Non-pigmented ciliary epithelial cell (primary cell): Measurements from ENCODE around the gene CLRN1.

Experiments used
- DNase-seq: peaks from one replicate; pipeline ENCODE4 v3.0.0-alpha.2; 2010; ENCODE audit warnings: low read depth

Gene CLRN1

DNA sequence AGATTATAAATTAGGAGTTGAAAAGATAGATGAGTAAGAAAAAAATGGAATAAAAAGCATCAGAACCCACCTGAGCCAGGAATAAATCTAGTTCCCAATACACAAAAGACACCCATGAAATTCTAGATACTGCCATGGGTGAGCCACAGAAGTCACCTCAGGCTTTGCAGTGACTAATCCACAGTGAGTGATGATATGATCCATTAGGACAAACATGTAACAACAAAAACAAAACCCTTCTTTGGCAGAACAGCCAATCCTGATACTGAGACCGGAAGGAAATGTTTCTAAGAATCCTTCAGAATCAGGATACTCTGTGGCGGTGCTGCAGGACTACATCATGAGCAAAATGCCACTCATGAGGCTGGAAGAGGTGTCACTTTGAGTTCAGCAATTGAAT is 52.3 kb downstream of the CLRN1 start:
- DNase-seq, result no peak

DNA sequence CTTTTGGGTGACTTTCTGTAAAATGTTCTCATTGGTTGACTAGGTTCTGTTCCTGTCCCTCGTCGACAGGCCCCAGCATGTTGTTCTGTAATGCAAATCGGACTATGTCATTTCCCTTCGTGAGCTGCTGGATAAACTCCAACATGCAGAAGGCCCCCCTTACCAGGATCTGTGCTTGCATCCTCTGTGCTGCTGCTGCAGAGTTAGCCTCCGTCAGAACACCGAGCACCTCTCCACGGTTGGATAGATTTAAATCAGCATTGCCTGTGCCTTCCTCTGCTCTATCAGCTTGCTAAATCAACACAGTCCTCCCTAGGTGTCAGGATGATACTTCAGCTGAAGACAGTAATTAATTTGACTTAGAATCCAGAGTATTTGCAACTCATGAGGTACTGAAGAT is 54.6 kb downstream of the CLRN1 start:
- DNase-seq, result no peak

DNA sequence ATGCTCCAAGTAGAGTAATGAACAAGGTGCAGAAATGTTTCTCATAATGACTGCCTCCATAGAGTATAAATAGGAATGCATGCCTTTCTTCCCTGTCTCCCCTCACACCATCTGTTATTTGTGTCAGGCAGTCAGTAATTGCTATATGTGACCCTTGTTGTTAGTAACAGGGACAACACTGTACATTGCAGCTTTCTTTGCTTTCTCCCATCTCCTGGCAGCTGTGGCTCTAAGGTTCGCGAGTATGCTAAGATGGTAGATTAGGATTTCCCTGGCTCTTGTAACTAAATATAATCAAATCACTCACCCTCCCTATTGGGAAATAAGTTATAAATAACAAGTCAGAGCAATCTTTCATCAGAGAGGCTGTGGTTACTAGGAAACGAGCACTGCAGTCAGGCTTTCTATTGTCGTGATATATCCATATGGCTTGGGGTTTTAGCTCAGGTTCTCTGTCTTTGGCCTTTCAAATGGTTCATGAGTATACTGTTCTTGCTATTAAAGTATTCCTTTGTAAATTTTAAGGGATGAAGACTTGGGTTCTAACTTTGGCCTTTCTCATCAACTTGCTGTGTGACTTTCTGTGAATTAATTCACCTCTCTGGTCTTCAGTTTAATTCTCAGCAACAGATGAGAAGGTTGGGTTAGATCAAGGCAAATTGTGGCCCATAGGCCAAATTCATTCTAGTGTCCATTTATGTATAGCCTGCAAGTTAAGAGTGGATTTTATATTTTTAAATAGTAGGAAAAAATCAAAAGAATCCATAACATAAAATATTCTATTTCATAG is 59.2 kb downstream of the CLRN1 start:
- DNase-seq, result no peak

DNA sequence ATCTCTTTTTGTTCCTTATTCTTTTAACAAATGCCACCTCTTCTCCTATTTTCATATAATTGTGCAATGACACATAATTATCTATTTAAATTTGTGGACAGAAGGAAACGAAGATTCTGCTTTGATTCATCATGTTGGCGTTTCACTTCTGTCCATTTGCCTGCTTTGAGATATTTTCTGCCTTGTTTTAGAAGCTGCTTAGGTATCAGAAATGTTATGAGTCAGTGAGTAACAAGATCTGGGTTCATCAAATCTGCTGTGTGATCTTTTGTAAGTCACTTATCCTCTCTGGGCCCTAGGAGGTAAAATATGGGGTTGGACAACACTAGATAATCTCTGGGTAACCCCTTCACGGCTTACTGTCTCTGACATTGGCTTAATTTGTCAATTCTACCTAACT is 60.0 kb downstream of the CLRN1 start:
- no peak for DNase-seq

DNA sequence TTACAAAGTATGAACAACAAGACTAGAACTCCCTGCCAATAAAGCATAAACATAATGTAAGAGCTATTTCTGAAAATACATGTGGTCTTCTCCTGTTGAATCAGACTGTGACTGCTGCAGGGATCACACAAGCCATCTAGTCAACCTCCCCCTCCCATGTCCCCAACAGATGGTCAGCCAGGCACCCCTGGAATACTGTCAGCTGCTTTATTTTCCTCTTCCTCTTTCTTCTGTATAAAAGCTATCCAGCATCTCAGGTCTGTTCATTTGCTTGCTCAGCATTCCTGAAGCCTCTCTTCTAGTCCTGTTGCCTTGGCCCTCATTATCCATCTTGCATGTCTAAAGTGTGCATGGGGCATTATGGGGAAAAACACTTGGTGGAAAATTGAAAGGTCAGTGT is 60.8 kb downstream of the CLRN1 start:
- DNase-seq, result no peak

DNA sequence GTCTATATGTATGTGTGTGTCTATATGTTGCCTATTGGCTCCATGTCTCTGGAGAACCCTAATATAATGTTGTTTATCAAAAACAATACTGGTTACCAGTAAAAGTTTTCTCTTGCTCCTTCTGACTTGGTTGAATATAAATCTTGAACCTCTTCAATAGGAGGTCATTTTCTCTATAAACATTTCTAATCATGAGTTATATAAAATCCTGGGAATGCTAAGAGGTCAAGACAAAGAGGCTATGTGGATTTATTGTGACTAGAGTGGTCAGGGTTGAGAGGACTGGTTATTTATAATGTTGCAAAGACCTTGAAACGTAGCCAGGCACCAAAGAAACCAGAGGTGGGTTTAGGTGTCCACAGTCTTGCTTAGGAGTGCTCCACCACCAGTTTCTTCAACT is 66.1 kb downstream of the CLRN1 start:
- no peak for DNase-seq

DNA sequence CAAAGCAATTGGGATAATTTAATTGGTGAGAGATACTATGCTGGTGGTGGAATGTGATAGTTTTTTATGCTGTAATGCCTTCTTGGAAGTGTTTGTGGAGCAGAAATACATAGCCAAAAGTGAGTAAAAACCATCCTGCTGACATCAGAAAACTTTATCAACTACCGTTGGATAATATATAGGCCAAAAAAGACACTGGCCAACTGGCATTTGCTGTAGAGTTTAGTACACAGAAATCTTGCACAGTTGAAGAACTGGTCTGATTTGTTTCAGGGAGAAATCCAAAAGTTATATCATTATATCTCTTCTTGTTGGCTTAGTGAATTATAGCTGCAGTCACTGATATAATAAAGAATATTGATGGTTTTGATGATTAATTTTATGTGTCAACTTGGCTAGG is 66.8 kb downstream of the CLRN1 start:
- no peak for DNase-seq

DNA sequence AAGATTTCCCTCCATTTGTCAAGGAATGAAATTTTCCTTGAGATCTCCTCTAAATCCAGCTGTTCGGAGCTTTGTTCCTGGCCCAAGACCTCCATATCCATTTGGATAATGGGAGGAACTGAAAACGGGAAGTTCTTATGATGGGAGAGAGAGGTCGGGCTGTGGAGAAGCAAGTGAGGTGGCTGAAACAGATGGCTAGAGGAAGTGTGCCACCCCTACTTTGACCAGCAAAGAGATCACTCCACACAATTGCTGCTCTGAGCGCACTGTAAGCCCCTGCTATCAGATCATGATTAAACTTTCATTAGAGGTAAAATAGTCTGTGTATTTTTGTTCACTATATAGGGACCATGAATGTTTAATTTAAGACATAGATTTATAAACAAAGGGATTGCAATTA is 67.2 kb downstream of the CLRN1 start, which contains the start of gene MINDY4B:
TSS of gene MINDY4B (minus strand) at position 101 of the 400 bp plus-strand sequence. CDS start at position 101, 0 bp downstream.
- DNase-seq, result no peak

DNA sequence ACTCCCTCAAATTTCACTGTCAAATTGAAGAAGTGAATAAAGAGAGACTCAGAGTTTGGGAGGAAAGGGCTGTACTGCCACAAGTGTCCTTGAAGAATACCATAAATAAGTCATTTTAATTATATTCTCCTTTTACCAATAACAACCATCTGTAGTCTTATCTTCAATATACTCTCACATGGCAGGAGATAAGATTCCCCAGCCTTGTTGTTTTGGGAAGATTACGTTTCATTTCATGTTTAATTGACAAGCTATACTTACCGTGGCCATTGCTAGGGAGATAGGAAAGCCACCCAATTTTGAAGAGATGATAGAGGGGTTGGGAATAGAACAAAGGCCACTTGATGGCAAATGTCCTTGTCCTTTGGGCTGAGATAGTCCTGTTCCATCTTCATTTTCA is 69.5 kb downstream of the CLRN1 start:
- no peak for DNase-seq

DNA sequence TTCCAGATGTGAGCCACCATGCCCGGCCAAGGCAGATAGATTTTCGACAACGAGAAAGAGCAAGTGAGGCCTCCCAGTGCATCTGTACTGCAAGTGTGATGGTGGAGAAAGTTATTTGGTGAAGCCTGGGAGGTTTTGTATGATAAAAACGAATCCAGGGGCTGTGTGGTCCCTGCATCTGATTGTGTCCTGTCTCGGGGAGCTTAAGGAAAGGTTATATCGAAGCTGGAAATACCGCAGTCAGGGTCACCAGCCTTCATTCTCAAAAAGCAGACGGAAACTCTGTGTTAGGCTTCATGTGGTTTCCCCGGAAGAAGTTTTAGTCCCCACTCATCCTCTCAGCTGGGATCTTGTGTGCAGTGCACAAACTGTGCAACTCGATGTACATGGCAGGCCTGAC is 70.7 kb downstream of the CLRN1 start:
- DNase-seq, result no peak

DNA sequence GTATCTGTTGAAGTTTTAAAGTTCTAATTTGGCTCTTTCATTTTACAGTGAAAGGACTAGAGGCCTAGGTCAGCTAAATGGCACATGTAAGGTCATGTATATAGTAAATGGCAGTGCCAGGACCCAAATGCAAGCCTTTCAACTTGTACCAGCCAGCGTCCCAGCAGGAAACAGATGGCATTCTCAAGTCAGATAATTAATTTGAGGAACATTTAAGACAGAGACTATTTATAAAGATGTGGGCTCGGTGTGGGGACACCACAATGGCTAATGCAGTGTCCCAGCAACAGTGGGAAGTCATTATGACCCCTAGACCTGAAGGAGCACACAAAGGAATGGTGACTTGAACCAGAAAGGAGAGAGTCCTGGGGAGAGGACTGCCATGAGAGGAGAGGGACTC is 73.4 kb downstream of the CLRN1 start:
- DNase-seq, result no peak

DNA sequence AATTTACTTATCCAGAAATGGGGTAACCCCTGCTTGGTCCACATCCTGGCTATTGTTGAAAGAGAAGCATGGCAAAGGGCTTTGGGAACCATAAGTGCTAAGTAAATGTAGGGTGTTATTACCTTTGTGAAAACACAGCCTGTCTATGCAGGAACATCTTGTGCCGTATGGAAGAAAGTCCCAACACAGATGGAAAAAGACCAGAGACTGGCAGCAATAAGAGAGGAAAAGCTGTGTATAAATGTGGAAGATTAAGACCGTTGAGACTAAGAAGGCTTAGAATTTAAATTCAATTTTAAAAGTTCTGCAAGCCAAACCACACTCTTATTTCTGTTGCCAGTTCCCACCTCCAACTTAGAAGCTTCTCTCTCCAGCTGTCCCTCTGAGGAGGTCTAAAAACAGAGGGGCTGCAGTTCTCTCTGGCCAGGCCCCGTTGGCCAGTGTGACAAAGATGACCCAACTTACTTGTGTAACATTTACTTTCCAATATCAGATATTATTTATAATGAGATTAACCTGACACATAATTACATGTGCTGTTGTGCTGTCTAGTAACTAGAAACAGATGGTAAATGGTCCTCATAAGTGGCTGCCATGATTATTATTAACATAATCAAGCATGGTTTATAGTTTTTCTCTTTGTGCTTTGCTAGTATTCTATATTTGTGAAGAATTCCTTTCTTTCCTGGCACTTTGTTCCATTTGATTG is 74.3 kb downstream of the CLRN1 start:
- no peak for DNase-seq

DNA sequence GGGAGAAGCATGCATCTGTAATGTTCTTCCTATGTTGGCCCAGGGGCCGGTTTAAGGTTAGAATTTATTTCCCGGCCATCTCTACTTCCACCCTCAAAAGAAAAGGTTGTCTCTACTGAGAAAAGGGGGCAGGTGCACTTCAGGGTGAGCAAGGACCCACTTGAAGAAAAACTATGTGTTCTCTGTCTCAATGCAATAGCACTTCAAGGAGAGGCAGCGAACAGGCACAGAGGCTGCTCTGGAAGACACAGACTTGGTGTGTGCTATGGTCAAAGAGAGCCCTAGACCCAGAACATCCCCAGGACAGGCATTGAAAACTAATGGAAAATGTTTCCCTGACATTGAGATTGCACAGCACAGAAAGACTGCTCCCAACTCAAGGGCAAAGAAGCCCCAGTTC is 74.9 kb downstream of the CLRN1 start:
- DNase-seq, result no peak

DNA sequence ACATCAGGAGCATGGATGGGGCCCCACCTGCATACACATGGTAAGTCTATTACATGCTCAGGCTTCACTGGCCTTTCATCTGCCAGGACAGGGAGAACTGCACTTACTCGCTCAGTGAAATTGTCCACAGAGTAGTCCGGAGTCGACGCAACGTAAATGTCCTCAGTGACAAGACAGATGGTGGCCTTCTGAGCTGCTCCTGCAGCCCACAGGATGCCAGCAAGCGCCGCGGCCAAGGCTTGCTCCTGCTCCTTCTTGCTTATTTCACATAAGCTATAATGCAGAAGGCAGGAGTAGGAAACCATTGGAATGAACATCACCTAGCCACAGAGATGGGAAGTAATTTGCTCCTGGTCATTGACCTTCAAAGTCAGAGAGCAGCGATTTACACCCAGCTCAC is 81.7 kb downstream of the CLRN1 start:
- no peak for DNase-seq

DNA sequence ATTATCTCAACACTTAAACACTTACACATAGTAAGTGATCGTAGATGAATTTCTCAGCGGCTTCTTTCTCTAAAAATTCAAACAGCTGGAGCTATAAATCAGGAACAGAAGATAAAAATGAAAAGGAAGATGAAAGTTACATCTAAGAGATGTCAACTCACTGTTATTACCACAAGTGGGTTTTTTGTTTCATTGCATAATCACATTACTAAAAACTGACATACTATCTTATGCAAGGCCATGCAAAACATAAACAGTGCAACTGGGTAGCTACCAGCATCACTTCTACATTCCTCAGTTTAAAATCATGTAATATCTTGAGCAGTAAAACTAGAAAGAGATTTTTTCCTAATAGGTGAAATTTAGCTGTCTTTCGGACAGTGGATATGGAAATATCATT is 82.2 kb downstream of the CLRN1 start:
- DNase-seq, result no peak

DNA sequence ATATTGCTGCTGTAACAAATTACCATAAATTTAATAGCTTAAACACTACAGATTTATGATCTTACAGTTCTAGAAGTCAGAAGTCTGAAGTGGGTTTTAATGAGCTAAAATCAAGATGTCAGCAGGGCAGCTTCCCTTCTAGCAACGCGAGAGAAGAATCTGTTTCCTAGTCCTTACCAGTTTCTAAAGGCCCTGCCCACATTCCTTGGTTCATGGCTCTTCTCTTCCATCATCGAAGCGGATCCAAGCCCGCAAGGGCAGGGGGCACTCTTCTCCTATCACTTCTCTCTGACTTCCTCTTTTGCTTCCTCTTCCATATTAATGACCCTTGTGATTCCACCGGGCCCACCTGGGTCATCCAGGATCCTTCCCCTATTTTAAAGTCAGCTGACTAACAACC is 83.4 kb downstream of the CLRN1 start:
- no peak for DNase-seq

DNA sequence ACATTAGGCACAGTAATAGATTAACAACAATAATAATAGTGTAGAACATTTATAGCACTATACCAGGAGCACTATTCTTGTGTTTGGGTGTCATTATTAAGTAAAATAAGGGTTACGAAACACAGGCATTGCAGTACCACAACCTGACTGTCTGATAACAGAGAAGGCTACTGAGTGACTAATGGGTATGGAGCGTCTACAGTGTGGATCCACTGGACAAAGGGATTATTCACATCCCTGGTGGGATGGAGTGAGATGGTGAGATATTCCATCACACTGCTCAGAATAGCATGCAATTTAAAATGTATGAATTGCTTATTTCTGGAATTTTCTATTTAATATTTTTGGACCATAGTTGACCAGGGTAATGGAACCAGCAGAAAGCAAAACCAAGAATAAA is 85.5 kb downstream of the CLRN1 start:
- DNase-seq, result no peak

DNA sequence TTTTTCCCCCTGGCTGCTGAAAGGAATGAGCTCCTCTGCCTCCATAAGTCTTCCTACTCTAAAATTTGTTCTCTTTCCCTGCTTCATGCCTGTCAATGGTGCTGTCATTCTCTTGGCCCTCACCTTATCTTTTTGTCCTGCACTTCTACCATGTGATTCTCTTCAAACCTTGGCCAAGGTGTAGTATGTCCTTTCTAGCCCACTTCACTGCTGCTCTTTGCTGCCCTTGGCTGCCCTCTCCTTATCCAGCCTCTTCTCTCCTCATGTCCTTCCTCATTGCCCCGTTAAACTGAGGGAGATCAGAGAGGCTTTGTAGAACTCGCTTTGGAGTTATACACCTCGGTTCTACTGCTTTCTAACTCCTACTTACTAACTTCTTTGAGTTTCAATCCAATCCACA is 87.0 kb downstream of the CLRN1 start:
- no peak for DNase-seq

DNA sequence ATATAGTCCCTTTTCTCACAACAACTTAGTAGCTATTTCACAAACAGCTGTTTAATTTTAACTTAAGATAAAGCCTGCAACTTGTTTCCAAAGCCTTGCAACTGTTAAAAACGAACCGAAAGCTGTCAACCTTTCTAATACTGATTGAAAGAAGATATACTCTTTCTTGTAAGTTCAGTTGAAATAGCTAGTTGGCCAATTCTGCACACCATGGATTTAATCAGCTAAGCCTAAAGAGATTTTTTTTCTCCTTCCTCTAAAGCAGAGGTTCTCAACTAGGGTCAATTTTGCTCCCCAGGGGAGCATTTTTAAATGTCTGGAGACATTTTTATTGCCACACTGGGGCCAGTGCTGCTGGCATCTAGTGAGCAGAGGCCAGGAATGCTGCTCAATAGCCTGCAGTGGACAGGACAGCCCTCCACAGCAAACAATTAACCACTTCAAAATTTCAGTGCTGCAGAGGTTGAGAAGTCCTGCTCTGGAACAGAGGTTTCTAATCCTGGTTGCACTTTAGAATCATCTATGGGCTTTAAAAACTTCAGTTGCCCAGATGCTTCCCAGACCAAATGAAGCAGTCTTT is 93.4 kb downstream of the CLRN1 start:
- no peak for DNase-seq

DNA sequence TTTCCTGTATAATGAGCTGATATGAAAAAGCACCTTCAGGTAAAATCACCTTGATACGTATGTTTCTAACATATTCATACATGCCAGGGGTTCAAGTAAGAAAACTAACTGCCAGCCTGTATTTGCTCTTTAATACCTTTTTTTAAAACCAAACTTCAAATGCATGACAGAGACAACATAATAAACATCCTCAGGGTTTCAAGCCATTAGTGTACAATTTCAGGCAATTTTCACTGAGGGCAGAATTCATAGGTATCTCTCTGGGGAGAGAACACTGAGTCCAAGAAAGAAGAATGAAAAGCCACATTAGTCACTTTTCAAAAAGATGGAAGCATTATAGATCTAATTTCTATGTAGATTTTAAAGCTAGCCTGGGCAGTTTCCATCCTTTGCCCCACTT is 94.2 kb downstream of the CLRN1 start:
- no peak for DNase-seq

DNA sequence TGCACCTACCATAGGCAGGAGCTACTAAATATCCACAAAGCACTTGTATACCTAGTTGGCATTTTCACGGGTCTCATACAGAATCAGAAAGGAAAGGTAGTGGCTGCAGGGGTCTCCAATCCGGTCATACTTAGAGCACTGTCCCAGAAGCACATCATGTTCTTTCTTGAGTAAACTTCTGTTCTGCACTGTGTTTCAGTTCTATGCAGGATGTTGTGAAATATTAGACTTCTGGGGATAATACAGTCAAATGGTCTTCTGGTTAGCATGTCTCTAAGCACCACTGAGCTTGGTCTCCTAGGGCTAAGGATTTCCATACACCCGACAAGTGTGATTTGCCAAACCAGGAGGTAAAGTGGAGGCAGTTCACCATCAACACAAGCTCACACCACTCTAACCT is 95.2 kb downstream of the CLRN1 start:
- DNase-seq, result no peak

DNA sequence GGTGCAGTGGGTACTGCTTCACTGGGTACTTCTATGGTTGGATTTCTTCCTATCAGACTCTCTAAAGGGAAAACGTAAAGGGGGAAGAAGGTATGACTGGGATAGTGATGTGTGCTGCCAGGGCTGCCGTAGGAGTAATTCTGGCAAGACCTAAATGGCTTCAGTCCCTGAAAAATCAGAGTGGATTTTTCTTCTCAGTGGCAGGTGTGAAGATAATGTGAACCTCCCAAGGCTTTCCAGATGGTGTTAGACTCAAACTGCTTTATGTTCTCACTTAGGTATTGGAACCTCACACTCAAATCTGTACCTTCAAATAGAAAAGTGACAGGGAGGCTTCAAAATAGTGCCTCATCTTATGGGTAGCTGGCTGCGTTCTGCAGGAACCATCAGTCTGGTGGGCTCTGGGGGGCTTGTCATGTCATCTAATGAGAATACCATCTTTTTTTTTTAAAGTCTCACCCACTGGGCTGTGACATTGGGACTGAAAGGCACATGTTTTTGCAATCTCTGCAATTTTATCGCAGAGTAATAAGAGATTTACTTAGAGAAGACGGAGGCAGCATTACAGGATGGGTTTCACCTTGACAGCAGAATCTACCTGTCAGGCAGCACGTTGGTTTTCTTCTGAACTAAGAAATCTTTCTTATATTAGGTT is 95.8 kb downstream of the CLRN1 start:
- no peak for DNase-seq
